ENCODE results near the gene HMGN4. TPM values are rescaled to one million over a fixed set of nuclear protein-coding genes. Genes with fewer than 3 reads are reported as not detected.

HMGN4 gene
- total RNA-seq, 5 donors from 2014 or later (not counting 1 experiment from before 2014, with no cell fraction given), result 49.2 to 92.5 (median 62.7) TPM

DNA sequence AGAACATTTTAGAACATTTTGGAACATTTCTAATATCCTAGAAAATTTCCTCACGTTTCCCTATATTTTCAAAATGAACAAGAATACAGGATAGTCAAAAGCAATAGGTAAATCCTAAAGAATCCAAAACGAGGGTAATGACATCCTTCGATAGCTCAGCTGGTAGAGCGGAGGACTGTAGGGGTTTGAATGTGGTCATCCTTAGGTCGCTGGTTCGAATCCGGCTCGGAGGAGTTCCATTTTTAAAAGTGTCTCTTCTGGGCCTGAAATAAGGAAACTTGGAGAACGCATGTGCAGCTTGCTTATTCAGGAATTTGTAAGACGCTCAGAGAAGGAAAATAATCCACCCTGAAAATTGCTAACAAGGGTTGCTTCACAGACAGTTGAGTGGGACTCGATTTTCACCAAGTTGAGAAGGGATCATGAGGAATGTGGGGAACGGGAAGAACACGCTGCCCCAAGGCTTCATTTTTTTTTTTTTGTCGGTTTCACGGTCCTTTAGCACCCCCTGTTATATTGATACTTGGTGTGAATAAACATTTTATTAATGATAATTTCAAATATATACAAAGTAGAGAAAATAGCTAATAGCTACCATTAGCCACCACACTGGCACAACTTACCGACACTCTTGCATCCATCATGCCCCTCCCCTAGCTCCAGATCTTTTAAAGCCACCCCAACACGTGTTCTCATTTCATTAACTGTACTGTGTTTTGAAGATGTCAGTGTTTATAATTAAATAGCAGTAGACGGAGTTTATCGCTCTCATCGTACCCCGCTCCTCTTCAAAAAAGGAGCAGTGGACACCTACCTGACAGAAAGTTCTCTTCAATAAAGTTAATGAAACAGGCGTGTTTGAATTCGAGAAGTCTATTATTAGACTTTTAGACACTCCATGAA, 56.8 kb downstream of the HMGN4 start:
- Histone ChIP-seq H3K4me1 (ENCODE audit: control insufficient read depth in 1 of 2, extremely low read depth in 1 of 2, insufficient read depth in 2 of 2, low read length in 2 of 2) (peaks cover 8 to 22% of the 10 kb centered on the region in 2 experiments), H3K27ac (ENCODE audit: low read length) (no peak overlapping the region), H3K9me3 (no peaks in the 10 kb centered on the region), H3K4me3 (ENCODE audit: control insufficient read depth in 1 of 2, extremely low read depth in 1 of 2, low read length in 1 of 2) (peak overlapping the region in 1 of 2 donors; percentile 74), H3K27me3 (replicated peaks in 1 of 2; ENCODE audit: control insufficient read depth in 2 of 2, extremely low read depth in 1 of 2, insufficient read depth in 2 of 2, low read length in 1 of 2) (peaks cover 9 to 10% of the 10 kb centered on the region in 2 experiments), H3K36me3 (ENCODE audit: control insufficient read depth in 2 of 2, extremely low read depth in 1 of 2, insufficient read depth in 1 of 2, low read length in 1 of 2) (peaks cover 6 to 23% of the 10 kb centered on the region in 2 donors)
- POLR2A ChIA-PET, result interaction anchor here in 1 of 2 donors (0.5 kb wide), 2 partner anchors 436 to 1296 kb away, joined by 4 to 5 read pairs; no protein-coding TSS in a partner anchor
- Mint-ChIP-seq H3K4me3 (peak overlapping the region in 1 of 3 donors; percentile 19), H3K4me1 (peaks cover 0 to 27% (median 21%) of the 10 kb centered on the region in 3 donors), H3K27ac (no peak overlapping the region), H3K36me3 (peaks cover 19% of the 10 kb centered on the region), H3K27me3 (peaks cover 23 to 32% of the 10 kb centered on the region in 2 donors), H3K9me3 (no peaks in the 10 kb centered on the region)
- ATAC-seq (replicated peaks in 1 of 4) (no peak), DNase-seq (peak in 1 of 35 experiments; percentile 35)
- WGBS (ENCODE audit: insufficient coverage), result 11% methylated on average over 5 of the region's 23 CpGs
- CTCF ChIA-PET, result interaction anchor here (0.5 to 2.4 kb wide), 19 partner anchors 9 to 532 kb away, joined by 3 to 31 read pairs (median 5); partner anchors contain the start of gene HMGN4 (in 1 of the 2)

DNA sequence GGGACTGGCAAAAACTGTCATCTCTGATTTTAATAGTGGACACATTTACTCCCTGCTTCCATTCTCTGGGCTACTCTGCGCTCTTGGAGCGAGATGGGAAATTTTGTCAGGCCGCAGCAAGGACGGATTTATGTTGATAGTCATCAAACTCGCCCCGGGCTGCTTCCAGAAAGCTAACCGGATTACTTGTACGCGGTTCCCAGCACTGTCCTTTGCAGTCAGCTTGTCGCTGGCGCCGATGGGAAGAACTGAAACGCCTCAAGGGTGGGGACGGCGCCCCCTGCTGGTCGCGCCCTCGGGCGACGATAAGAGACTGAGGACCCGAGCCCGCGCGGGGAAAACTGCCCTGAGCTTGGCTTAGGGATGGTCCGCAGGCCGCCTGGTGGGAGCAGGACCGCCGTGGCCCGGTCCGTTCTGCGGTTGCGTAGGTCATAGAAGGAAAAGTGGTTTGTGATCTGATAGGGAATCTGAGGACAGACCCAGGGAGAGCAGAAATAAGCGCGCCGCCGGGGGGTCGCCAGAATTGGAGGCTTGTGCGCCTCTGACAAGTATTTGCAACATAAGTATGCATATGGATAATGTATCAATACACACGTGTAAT, 57.6 kb downstream of the HMGN4 start:
- Histone ChIP-seq H3K9me3 (no peaks in the 10 kb centered on the region), H3K36me3 (ENCODE audit: control insufficient read depth in 2 of 2, extremely low read depth in 1 of 2, insufficient read depth in 1 of 2, low read length in 1 of 2) (peaks cover 6 to 23% of the 10 kb centered on the region in 2 donors), H3K4me1 (ENCODE audit: control insufficient read depth in 1 of 2, extremely low read depth in 1 of 2, insufficient read depth in 2 of 2, low read length in 2 of 2) (peaks cover 8 to 22% of the 10 kb centered on the region in 2 experiments), H3K4me3 (ENCODE audit: control insufficient read depth in 1 of 2, extremely low read depth in 1 of 2, low read length in 1 of 2) (peak overlapping the region; percentile 58 to 74), H3K27ac (ENCODE audit: low read length) (no peak overlapping the region), H3K27me3 (replicated peaks in 1 of 2; ENCODE audit: control insufficient read depth in 2 of 2, extremely low read depth in 1 of 2, insufficient read depth in 2 of 2, low read length in 1 of 2) (peaks cover 9 to 10% of the 10 kb centered on the region in 2 experiments)
- Mint-ChIP-seq H3K9me3 (no peaks in the 10 kb centered on the region), H3K4me1 (peaks cover 0 to 27% (median 21%) of the 10 kb centered on the region in 3 donors), H3K4me3 (no peak overlapping the region), H3K27ac (no peak overlapping the region), H3K27me3 (peaks cover 20 to 31% of the 10 kb centered on the region in 2 donors), H3K36me3 (peaks cover 20% of the 10 kb centered on the region)
- POLR2A ChIA-PET, result interaction anchor here in 1 of 2 donors (0.5 kb wide), 1 partner anchor 1295 kb away, joined by 5 read pairs; no protein-coding TSS in a partner anchor
- under 1% methylated on average over 30 of the region's 39 CpGs for WGBS (ENCODE audit: insufficient coverage)
- ATAC-seq (replicated peaks in 1 of 4) (peak; percentile 44 to 53 (median 49)), DNase-seq (peak; percentile 56 to 94 (median 79))
- CTCF ChIA-PET, result interaction anchor here (0.5 to 2.4 kb wide), 19 partner anchors 10 to 531 kb away, joined by 3 to 31 read pairs (median 5); partner anchors contain the start of gene HMGN4 (in 1 of the 2)

Other genes starting within 250 kb of the HMGN4 start
- gene BTN3A2, start 173.2 kb upstream of the HMGN4 start, total RNA-seq, result 100 to 1,000 TPM; 135 to 314 (median 224) TPM
- gene BTN2A2, start 155.3 kb upstream of the HMGN4 start, total RNA-seq, result 10 to 100 TPM; 18.6 to 29.2 (median 21.3) TPM
- 100 to 1,000 TPM; 205 to 270 (median 210) TPM for gene BTN3A1, start 136.1 kb upstream of the HMGN4 start, total RNA-seq
- gene BTN3A3, start 97.9 kb upstream of the HMGN4 start, total RNA-seq, result 100 to 1,000 TPM; 115 to 172 (median 142) TPM
- 10 to 100 TPM; 36.1 to 53.4 (median 47.9) TPM for gene BTN2A1, start 80.4 kb upstream of the HMGN4 start, total RNA-seq
- not detected for gene BTN1A1, start 38.1 kb upstream of the HMGN4 start, total RNA-seq
- gene ABT1, start 58.6 kb downstream of the HMGN4 start, total RNA-seq, result 10 to 100 TPM; 27.6 to 36.4 (median 35.6) TPM
- 10 to 100 TPM in 3 of 5 donors, 1 to 10 TPM in 2; 2.9 to 17.9 (median 14.7) TPM for gene ZNF322, start 121.4 kb downstream of the HMGN4 start, total RNA-seq

All from T-cell (primary cell).